Measurements from ENCODE around the gene NKIRAS2.

- no peak for TF ChIP-seq CSDC2 (CRISPR knock-in tag; IDR thresholded peaks at IDR 0.05)
- no peak for TF ChIP-seq ZC3H10 (CRISPR knock-in tag; IDR thresholded peaks at IDR 0.05)
- no peak for TF ChIP-seq PATZ1 (CRISPR knock-in tag; IDR thresholded peaks at IDR 0.05; ENCODE audit: borderline replicate concordance)
- TF ChIP-seq TCF4 (CRISPR knock-in tag; IDR thresholded peaks at IDR 0.05; ENCODE audit: borderline replicate concordance): no peak
- TF ChIP-seq TSHZ2 (CRISPR knock-in tag; IDR thresholded peaks at IDR 0.05): no peak
- no peak for TF ChIP-seq ZFP3 (CRISPR knock-in tag; IDR thresholded peaks at IDR 0.05)
Measured at GRCh38 chr17:42025936-42026335, 6.0 kb downstream of the NKIRAS2 start.
